ENCODE data around the gene OR8K3. TPM values are rescaled to one million over a fixed set of nuclear protein-coding genes. Genes with fewer than 3 reads are reported as not detected.

OR8K3 gene
- total and polyA plus RNA-seq, 10 of the 15 experiments (the other 5 are each of a cell fraction or from before 2014, with no cell fraction given) = not detected

GRCh38 chr11:56340289-56340688, 25.3 kb downstream of the OR8K3 start:
- intact Hi-C loops (cut with micrococcal nuclease; ENCODE audit: unreplicated experiment) (no loop called here), in situ Hi-C loops (cut with MboI) (no loop called here)
- H3K27ac ChIP-seq (ENCODE audit: control insufficient read depth, insufficient read depth) = no peak overlapping the region
- no peaks in the 10 kb centered on the region for H3K4me1 ChIP-seq (ENCODE audit: control insufficient read depth, insufficient read depth, low read length)
- BruUV-seq (replicated peaks) = no TSS peak
- no peaks in the 10 kb centered on the region for H3K27me3 ChIP-seq (replicated peaks in 1 of 2; ENCODE audit: control insufficient read depth in 2 of 2, insufficient read depth in 2 of 2, low read length in 1 of 2)
- H3K4me2 ChIP-seq (ENCODE audit: control insufficient read depth, insufficient read depth) = no peak overlapping the region
- ChIA-PET CTCF (no interaction called here), POLR2A (no interaction called here), RAD21 (ENCODE audit: unreplicated experiment) (no interaction called here), SMC1A (ENCODE audit: uncharacterized antibody, unreplicated experiment) (no interaction called here)
- no peaks in the 10 kb centered on the region for H3K79me2 ChIP-seq (ENCODE audit: control insufficient read depth, insufficient read depth, low read length)
- no peaks in the 10 kb centered on the region for H3K9me3 ChIP-seq (replicated peaks; ENCODE audit: control insufficient read depth, insufficient read depth, low read length)
- H3K4me3 ChIP-seq = no peak overlapping the region
- no peak overlapping the region for H3K9ac ChIP-seq (ENCODE audit: control insufficient read depth, insufficient read depth, low read length)
- H2AFZ ChIP-seq (ENCODE audit: control insufficient read depth, low read depth, low read length) = no peak overlapping the region
- TF ChIP-seq CHD4 (IDR thresholded peaks at IDR 0.05) = no peak
- no peak for TF ChIP-seq MEF2B (IDR thresholded peaks at IDR 0.05; ENCODE audit: partially characterized antibody, poor library complexity, severe bottlenecking)
- no peaks in the 10 kb centered on the region for H3K36me3 ChIP-seq (ENCODE audit: control insufficient read depth in 2 of 2, insufficient read depth in 2 of 2, low read length in 1 of 2)
- DNase-seq (ENCODE audit: low read depth, low spot score) (no peak), ATAC-seq (no peak), FAIRE-seq (no peak)
- no peaks in the 10 kb centered on the region for H4K20me1 ChIP-seq (ENCODE audit: control insufficient read depth, insufficient read depth)

GRCh38 chr11:56345739-56346138, 30.8 kb downstream of the OR8K3 start, which contains the start of gene OR8K1:
Gene OR8K1 (plus strand): TSS chr11:56346039. CDS start chr11:56346039, 0 bp downstream.
- H3K9me3 ChIP-seq (replicated peaks; ENCODE audit: control insufficient read depth, insufficient read depth, low read length) = no peaks in the 10 kb centered on the region
- H3K9ac ChIP-seq (ENCODE audit: control insufficient read depth, insufficient read depth, low read length) = no peak within 1 kb of the TSS
- no peaks in the 10 kb centered on the region for H3K27me3 ChIP-seq (replicated peaks in 1 of 2; ENCODE audit: control insufficient read depth in 2 of 2, insufficient read depth in 2 of 2, low read length in 1 of 2)
- DNase-seq (ENCODE audit: low read depth, low spot score) (no peak), FAIRE-seq (no peak), ATAC-seq (no peak)
- no peak within 1 kb of the TSS for H3K4me2 ChIP-seq (ENCODE audit: control insufficient read depth, insufficient read depth)
- H3K36me3 ChIP-seq (ENCODE audit: control insufficient read depth in 2 of 2, insufficient read depth in 2 of 2, low read length in 1 of 2) = no peaks in the 10 kb centered on the region
- no TSS peak for BruUV-seq (replicated peaks)
- RAD21 ChIA-PET (ENCODE audit: unreplicated experiment) = no interaction called here
- in situ Hi-C loops (cut with MboI) = no loop called here
- no peak within 1 kb of the TSS for H2AFZ ChIP-seq (ENCODE audit: control insufficient read depth, low read depth, low read length)
- H4K20me1 ChIP-seq (ENCODE audit: control insufficient read depth, insufficient read depth) = no peaks in the 10 kb centered on the region
- H3K27ac ChIP-seq (ENCODE audit: control insufficient read depth, insufficient read depth) = no peak within 1 kb of the TSS
- no peak within 1 kb of the TSS for H3K4me3 ChIP-seq
- intact Hi-C loops (cut with micrococcal nuclease; ENCODE audit: unreplicated experiment) = no loop called here
- WGBS (ENCODE audit: insufficient coverage, insufficient replicate concordance, low lambda C conversion rate, missing lambda C conversion rate) = 67% methylated on average over 1 of the region's 1 CpG
- no peaks in the 10 kb centered on the region for H3K79me2 ChIP-seq (ENCODE audit: control insufficient read depth, insufficient read depth, low read length)
- CTCF ChIA-PET = interaction anchor here (0.6 kb wide), 1 partner anchor 9 kb away, joined by 3 read pairs; no protein-coding TSS in a partner anchor
- SMC1A ChIA-PET (ENCODE audit: uncharacterized antibody, unreplicated experiment) = no interaction called here
- POLR2A ChIA-PET = no interaction called here
- H3K4me1 ChIP-seq (ENCODE audit: control insufficient read depth, insufficient read depth, low read length) = no peaks in the 10 kb centered on the region
- TF ChIP-seq HCFC1 (IDR thresholded peaks at IDR 0.05; ENCODE audit: low read length) (no peak), NR2F1 (conservative IDR thresholded peaks at IDR 0.05) (no peak), SUPT20H (IDR thresholded peaks at IDR 0.05; ENCODE audit: borderline replicate concordance, control insufficient read depth, low read depth, low read length) (no peak), NR2C2 (IDR thresholded peaks at IDR 0.05; ENCODE audit: borderline replicate concordance, control insufficient read depth, insufficient read length, low read depth) (no peak), E2F8 (IDR thresholded peaks at IDR 0.05; ENCODE audit: low read depth, partially characterized antibody) (no peak), ELK1 (IDR thresholded peaks at IDR 0.05; ENCODE audit: low read depth, low read length) (no peak), PKNOX1 (IDR thresholded peaks at IDR 0.05) (no peak), BCLAF1 (IDR thresholded peaks at IDR 0.05) (no peak), MEF2B (IDR thresholded peaks at IDR 0.05; ENCODE audit: partially characterized antibody, poor library complexity, severe bottlenecking) (no peak)

Data from GM12878 (cell line).